Breast epithelium (tissue), 3 donors: ENCODE data around the gene POU3F3.

Source experiments
- CTCF ChIP-seq, 3 donors: fragments of 450-650 bp; IDR thresholded peaks; one replicate each; pipeline ENCODE4 v1.5.1; 2016 to 2017; ENCODE audit warnings: antibody characterized with exemption in 3 of 3, mild to moderate bottlenecking in 3 of 3, moderate library complexity in 3 of 3
- POLR2A ChIP-seq: fragments of 450-650 bp; IDR thresholded peaks from one replicate; pipeline ENCODE4 v1.6.1; 2016; ENCODE audit warnings: antibody characterized with exemption, mild to moderate bottlenecking, moderate library complexity

- TF ChIP-seq CTCF (IDR thresholded peaks at IDR 0.05): no peak
- TF ChIP-seq POLR2A: no peak
Measured at GRCh38 chr2:104857262-104858005, 3.5 kb downstream of the POU3F3 start.
